Right cardiac atrium (tissue), 5 donors: ENCODE data around the gene PADI2. TPM values are rescaled to one million over a fixed set of nuclear protein-coding genes. Genes with fewer than 3 reads are reported as not detected.

ENCODE experiments used
- ATAC-seq, 2 donors: fragments of 200-7000 bp; cut with Tn5 transposase; one replicate each; pipeline versions ENCODE4 v1.8.0 to v1.9.1; 2020; ENCODE audit warnings: moderate library complexity in 2 of 2, mild to moderate bottlenecking in 1 of 2
- DNase-seq, 3 donors: peaks; one replicate each; pipeline ENCODE4 v3.0.0-alpha.2; 2020
- H3K27ac ChIP-seq: one replicate; pipeline ENCODE4 v1.5.1; 2013; ENCODE audit warnings: mild to moderate bottlenecking, low read length, control low read depth, moderate library complexity
- H3K27me3 ChIP-seq: one replicate; pipeline ENCODE4 v1.6.1; 2013; ENCODE audit not compliant: control insufficient read depth, insufficient read depth
- H3K4me1 ChIP-seq: one replicate; pipeline ENCODE4 v1.6.1; 2013; ENCODE audit warnings: low read length; ENCODE audit not compliant: control insufficient read depth, insufficient read depth
- H3K4me3 ChIP-seq: one replicate; pipeline ENCODE4 v1.5.1; 2013; ENCODE audit warnings: low read length, control low read depth
- H3K9me3 ChIP-seq: one replicate; pipeline ENCODE4 v1.6.1; 2013; ENCODE audit warnings: low read length; ENCODE audit not compliant: control insufficient read depth
- WGBS: extraction: QIAGEN DNeasy Blood & Tissue Kit; methylation state at CpG from one replicate; pipeline ENCODE4 v1.1.7; 2013; 5-methylcytosine and 5-hydroxymethylcytosine counted together
- intact Hi-C, 4 donors: fragments of 100-400 bp; cut with DNase I; formaldehyde crosslinking; loops; one replicate each; pipeline versions ENCODE4 v1.11.0 to v1.14.0; 2022 to 2023
- polyA plus RNA-seq: library from polyadenylated mRNA; stranded (reverse); fragments of 200-250 nt; gene quantifications from one replicate; pipeline ENCODE4 v1.2.3, GENCODE V29; 2013
- total RNA-seq, 4 donors: library from RNA; stranded (reverse); fragmentation: NEBNext Ultra II Directional; extraction: Animal tissue kit (Norgen Biotek cat#: 25700); gene quantifications; one replicate each; pipeline ENCODE4 v1.2.1, GENCODE V29; 2021
- donor health status: healthy with polysubstance abuse.
- donor health status: DM: no; HTN: yes; CAD: no.
- donor health status: DM: no; HTN: no; CAD: no.
- donor health status: DM: no; HTN: yes; CAD: no; lungs with severe emphysema.
- donor health status: DM: yes; HTN: yes; CAD: no.

PADI2 gene
- total and polyA plus RNA-seq, 5 donors: 0.07 to 0.68 (median 0.25) TPM

DNA sequence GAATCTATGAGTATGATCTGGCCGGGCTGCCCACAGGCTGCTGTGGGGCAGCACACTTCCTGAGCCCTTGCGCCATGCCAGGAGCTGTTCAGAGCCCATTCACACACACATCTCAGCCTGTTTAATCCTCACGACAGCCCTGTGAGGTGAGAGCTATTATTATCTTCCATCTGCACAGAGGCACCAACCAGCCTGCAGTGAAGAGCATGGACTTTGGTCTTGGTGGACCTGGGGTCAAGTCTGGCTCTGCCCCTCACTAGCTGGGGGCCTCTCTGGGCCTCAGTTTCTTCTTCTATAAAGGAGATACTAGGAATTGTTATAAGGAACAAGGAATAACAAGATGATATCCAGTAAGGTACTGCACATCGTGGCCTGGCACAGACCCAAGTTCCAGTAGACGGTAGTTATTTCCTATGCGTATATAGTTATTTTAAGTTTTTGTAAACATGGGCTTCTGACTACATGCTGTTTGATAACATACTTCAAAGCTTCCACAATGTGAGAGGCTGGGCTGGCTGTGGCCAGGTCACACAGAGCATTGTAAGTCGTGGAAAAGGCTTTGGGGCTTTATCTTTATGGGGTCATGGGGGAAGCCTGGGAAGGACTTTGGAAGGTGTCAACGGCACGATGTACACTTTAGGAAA is 3.4 kb upstream of the PADI2 start:
- no peak overlapping the region for H3K27ac ChIP-seq
- no peak for DNase-seq
- no peak for ATAC-seq

DNA sequence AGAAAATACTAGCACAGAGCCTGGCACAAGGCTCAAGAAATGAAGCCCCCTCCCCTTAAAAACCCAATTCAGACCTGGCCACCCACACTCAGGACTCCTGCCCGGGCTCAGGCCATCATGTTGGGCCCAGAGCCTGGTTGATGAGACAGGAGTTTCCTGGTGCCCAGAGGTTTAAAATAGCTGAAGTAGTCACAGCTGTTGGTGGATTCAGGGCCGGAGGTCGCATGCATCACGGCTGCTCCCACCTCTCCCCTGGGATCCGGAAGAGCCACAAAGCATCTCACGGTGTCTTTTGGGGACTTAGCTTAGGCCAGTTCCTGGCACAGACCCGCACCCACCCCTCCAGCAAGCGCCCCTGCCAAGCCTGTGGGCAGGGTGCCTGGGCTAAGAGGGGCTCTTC is 2.6 kb upstream of the PADI2 start:
- ATAC-seq (no peak), DNase-seq (no peak)
- Histone ChIP-seq H3K27me3 (no peaks in the 10 kb centered on the region), H3K9me3 (no peaks in the 10 kb centered on the region), H3K27ac (no peak overlapping the region), H3K4me1 (no peaks in the 10 kb centered on the region), H3K4me3 (no peak overlapping the region)
- 55% methylated on average over 8 of the region's 8 CpGs for WGBS
- intact Hi-C loops: loop anchor here in 3 of 4 donors (5.0 to 10.0 kb wide), 3 partner anchors 213 to 283 kb away; no protein-coding TSS in a partner anchor

More for the DNA sequence above, 3.4 kb upstream of the PADI2 start:
- 25% methylated on average over 9 of the region's 9 CpGs for WGBS
- no peaks in the 10 kb centered on the region for H3K27me3 ChIP-seq
- no peaks in the 10 kb centered on the region for H3K9me3 ChIP-seq
- intact Hi-C loops: loop anchor here in 3 of 4 donors (5.0 to 10.0 kb wide), 3 partner anchors 212 to 282 kb away; no protein-coding TSS in a partner anchor
- no peak overlapping the region for H3K4me3 ChIP-seq
- H3K4me1 ChIP-seq: no peaks in the 10 kb centered on the region

DNA sequence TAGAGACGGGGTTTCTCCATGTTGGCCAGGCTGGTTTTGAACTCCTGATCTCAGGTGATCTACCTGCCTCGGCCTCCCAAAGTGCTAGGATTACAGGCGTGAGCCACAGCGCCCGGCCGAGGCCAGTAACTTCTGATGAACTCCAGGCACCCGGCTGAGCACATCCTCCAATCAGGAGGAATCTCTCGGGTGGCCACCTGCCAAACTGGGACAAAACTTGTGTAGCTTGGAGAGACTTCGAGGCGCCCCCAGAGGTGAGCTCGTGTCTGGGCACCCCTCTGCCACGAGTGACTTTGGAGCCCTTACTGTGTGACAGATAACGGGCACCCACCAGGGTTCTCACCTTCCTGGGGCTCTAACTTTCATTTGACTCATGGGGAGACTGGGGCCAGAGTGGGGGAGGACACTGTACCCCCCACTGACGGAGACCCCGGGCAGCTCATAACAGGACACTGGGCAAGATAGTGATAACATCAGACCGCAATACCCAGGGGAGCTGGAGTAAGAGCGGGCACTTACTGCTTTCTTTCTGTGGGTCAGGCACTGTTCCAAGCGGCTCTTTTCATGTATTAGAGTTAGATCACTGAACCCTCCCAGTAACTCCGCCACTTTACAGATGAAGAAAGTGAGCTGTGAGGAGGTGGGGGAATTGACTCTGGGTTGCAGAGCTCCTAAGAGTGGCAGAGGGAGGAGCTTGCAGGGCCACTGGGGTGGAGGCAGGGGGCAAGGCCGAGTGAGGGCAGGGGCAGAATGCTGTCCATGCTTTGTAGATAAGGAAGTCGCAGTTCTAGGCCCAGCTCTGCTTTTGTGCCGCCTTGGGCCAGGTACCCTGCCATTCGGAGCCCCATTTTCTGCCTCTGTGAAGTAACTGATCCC is 1.9 kb upstream of the PADI2 start:
- no peaks in the 10 kb centered on the region for H3K4me1 ChIP-seq
- no peak for ATAC-seq

DNA sequence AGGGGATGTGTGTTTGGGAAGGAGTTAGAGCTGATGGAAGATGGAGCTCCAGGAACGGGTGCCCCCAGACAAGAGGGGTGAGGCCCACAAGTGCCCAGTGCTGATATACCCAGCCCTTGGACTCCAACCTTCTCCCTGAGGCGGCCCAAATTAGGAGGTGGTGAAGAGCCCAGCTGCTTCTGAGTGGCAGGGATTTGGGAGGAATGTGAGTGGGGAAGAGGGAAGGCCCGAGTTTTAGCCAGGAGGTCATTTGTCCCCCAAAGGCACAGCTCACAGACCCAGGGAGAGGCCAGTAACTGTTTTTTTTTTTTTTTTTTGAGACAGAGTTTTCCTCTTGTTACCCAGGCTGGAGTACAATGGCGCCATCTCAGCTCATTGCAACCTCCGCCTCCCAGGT is 1.2 kb upstream of the PADI2 start:
- WGBS: 89% methylated on average over 5 of the region's 5 CpGs
- DNase-seq (no peak), ATAC-seq (no peak)
- no peak overlapping the region for H3K27ac ChIP-seq
- no peaks in the 10 kb centered on the region for H3K9me3 ChIP-seq
- intact Hi-C loops: loop anchor here in 3 of 4 donors (5.0 to 10.0 kb wide), 3 partner anchors 214 to 284 kb away; no protein-coding TSS in a partner anchor
- H3K4me3 ChIP-seq: no peak overlapping the region
- no peaks in the 10 kb centered on the region for H3K27me3 ChIP-seq
- H3K4me1 ChIP-seq: no peaks in the 10 kb centered on the region

More for the DNA sequence above, 1.9 kb upstream of the PADI2 start:
- no peaks in the 10 kb centered on the region for H3K9me3 ChIP-seq
- no peaks in the 10 kb centered on the region for H3K27me3 ChIP-seq
- WGBS: 72% methylated on average over 23 of the region's 23 CpGs
- no peak overlapping the region for H3K4me3 ChIP-seq
- no peak for DNase-seq
- no peak overlapping the region for H3K27ac ChIP-seq
- intact Hi-C loops: loop anchor here in 3 of 4 donors (5.0 to 10.0 kb wide), 3 partner anchors 214 to 284 kb away; no protein-coding TSS in a partner anchor

DNA sequence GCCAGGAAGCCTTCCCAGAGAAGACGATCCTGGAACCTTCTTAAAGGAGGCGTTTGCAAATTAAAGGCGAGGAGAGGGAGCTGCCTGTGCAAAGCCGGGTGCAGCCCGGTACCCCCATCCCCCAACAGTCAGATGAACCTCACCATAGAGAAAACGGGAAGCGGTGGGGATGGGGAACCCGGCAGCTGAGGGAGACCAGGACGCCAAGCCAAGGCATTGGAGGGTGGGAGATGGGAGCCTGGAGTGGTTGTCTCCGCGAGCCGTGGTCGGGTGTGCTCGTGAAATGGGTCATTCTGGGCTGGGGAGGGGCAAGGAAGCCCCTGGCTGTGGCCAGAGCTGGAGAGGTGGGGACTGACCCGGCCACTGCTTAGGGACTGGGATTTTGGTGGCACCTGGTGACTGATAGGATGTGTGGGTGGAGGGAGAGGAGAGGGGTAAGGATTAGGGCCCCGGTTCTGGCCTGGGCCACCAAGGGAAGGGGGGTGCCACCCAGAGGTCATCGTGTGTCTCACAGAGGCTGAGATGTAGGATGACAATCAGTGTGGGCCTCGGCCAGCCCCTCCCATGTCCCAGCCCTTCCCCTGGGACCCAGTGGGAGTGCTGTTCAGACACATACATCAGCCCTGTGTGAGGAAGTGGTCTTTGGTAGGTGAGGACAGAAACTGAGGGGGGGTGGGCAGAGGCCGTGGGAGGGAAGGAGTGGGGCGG is 676 bp upstream of the PADI2 start:
- peak in 1 of 2 donors; percentile 15 for ATAC-seq
- WGBS: 47% methylated on average over 20 of the region's 20 CpGs
- H3K9me3 ChIP-seq: no peaks in the 10 kb centered on the region
- no peak overlapping the region for H3K4me3 ChIP-seq
- DNase-seq: peak in 1 of 3 donors; percentile 65
- intact Hi-C loops: loop anchor here in 3 of 4 donors (5.0 to 10.0 kb wide), 3 partner anchors 215 to 285 kb away; no protein-coding TSS in a partner anchor
- no peaks in the 10 kb centered on the region for H3K4me1 ChIP-seq
- H3K27ac ChIP-seq: no peak overlapping the region
- no peaks in the 10 kb centered on the region for H3K27me3 ChIP-seq

DNA sequence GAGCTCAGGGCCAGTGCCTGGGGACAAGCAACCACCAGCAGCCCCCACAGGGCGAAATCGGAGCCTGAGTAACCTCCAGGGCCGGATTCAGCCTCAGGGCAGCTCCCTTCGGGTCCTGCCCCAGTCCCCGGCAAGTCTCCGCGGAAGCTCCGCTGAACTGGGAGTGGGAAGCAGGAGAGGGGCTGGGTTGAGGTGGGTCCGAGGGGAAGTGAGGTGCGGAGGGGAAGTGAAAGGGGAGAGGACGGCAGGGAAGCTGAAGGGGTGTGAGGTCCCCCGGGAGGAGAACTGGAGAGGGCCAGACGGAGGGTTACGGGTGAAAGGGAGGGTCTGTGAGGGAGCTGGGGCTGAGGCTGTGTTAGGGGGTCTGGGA is 560 bp downstream of the PADI2 start:
- ATAC-seq (no peak), DNase-seq (no peak)
- no peaks in the 10 kb centered on the region for H3K27me3 ChIP-seq
- no peaks in the 10 kb centered on the region for H3K9me3 ChIP-seq
- 12% methylated on average over 14 of the region's 14 CpGs for WGBS
- no peak overlapping the region for H3K27ac ChIP-seq
- no peaks in the 10 kb centered on the region for H3K4me1 ChIP-seq
- intact Hi-C loops: no loop called here
- H3K4me3 ChIP-seq: no peak overlapping the region

GRCh38 chr1:17118268-17118667 is 983 bp downstream of the PADI2 start:
- no peak for ATAC-seq
- Histone ChIP-seq H3K27ac (no peak overlapping the region), H3K27me3 (no peaks in the 10 kb centered on the region), H3K4me1 (no peaks in the 10 kb centered on the region), H3K9me3 (no peaks in the 10 kb centered on the region), H3K4me3 (no peak overlapping the region)
- DNase-seq: no peak
- intact Hi-C loops: no loop called here
- WGBS: 38% methylated on average over 7 of the region's 7 CpGs

- Histone ChIP-seq H3K4me1 (no peaks in the 10 kb centered on the region), H3K9me3 (no peaks in the 10 kb centered on the region), H3K27me3 (no peaks in the 10 kb centered on the region), H3K4me3 (no peak overlapping the region), H3K27ac (no peak overlapping the region)
- DNase-seq: no peak
- no peak for ATAC-seq
- WGBS: 62% methylated on average over 16 of the region's 16 CpGs
- intact Hi-C loops: no loop called here
Observed at GRCh38 chr1:17117451-17118265, 1.6 kb downstream of the PADI2 start.

GRCh38 chr1:17116643-17117042 is 2.6 kb downstream of the PADI2 start:
- H3K27me3 ChIP-seq: no peaks in the 10 kb centered on the region
- H3K4me1 ChIP-seq: no peaks in the 10 kb centered on the region
- no peak overlapping the region for H3K4me3 ChIP-seq
- no peak overlapping the region for H3K27ac ChIP-seq
- no peaks in the 10 kb centered on the region for H3K9me3 ChIP-seq
- DNase-seq: no peak
- intact Hi-C loops: no loop called here
- 54% methylated on average over 1 of the region's 1 CpG for WGBS
- ATAC-seq: no peak

DNA sequence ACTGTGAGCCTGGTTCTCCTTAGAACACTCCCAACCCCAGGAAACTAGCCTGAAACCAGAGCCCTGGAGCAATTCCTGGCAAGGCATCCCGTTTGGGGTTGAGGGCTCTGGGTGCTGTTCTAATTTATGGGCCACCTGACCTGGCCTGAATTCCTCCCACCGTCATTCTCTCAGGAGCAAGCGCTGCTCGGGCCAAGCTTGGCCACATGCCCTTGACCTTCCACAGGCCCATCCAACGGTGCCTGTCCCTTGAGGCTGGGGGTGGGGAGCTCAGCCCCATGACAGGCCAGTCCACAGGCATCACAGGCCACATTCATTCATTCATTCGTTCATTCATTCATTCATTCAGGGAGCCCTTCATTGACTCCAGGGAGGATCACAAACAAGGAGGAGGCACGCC is 5.3 kb downstream of the PADI2 start:
- intact Hi-C loops: no loop called here

More for the DNA sequence above, 5.3 kb downstream of the PADI2 start:
- ATAC-seq (no peak), DNase-seq (no peak)
- Histone ChIP-seq H3K27ac (no peak overlapping the region), H3K27me3 (no peaks in the 10 kb centered on the region), H3K9me3 (no peaks in the 10 kb centered on the region), H3K4me3 (no peak overlapping the region), H3K4me1 (no peaks in the 10 kb centered on the region)
- WGBS: 40% methylated on average over 7 of the region's 7 CpGs
